ENCODE data around the gene MAL. TPM values are rescaled to one million over a fixed set of nuclear protein-coding genes. Genes with fewer than 3 reads are reported as not detected.

The MAL gene
- total RNA-seq, 1 donor from 2014 or later: not detected

DNA sequence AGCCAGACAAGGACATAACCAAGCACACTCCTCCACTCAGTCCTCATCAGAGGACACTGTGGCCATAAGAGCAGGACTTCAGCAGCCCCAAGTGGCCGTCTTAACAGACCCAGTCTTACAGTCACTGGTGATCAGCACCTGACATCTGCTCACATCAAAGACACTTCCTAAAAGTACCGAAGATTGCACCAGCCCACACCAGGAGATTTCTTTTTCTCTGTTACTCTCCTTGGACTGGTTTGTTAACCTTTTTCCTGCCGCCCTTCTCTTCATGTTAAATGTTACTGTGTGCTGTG, 52.0 kb downstream of the MAL start:
- Mint-ChIP-seq H3K9me3 (ENCODE audit: unreplicated experiment) (no peaks in the 10 kb centered on the region), H3K27ac (ENCODE audit: unreplicated experiment) (no peak overlapping the region), H3K4me3 (ENCODE audit: unreplicated experiment) (peak overlapping the region; percentile 52), H3K27me3 (ENCODE audit: unreplicated experiment) (peaks cover 10% of the 10 kb centered on the region), H3K4me1 (ENCODE audit: unreplicated experiment) (no peaks in the 10 kb centered on the region), H3K36me3 (ENCODE audit: low read depth, unreplicated experiment) (no peaks in the 10 kb centered on the region)
- no peak for DNase-seq (ENCODE audit: low spot score)
- TF ChIP-seq, protein P1, sequence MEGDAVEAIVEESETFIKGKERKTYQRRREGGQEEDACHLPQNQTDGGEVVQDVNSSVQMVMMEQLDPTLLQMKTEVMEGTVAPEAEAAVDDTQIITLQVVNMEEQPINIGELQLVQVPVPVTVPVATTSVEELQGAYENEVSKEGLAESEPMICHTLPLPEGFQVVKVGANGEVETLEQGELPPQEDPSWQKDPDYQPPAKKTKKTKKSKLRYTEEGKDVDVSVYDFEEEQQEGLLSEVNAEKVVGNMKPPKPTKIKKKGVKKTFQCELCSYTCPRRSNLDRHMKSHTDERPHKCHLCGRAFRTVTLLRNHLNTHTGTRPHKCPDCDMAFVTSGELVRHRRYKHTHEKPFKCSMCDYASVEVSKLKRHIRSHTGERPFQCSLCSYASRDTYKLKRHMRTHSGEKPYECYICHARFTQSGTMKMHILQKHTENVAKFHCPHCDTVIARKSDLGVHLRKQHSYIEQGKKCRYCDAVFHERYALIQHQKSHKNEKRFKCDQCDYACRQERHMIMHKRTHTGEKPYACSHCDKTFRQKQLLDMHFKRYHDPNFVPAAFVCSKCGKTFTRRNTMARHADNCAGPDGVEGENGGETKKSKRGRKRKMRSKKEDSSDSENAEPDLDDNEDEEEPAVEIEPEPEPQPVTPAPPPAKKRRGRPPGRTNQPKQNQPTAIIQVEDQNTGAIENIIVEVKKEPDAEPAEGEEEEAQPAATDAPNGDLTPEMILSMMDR (IDR thresholded peaks at IDR 0.05; ENCODE audit: unreplicated experiment): no peak

DNA sequence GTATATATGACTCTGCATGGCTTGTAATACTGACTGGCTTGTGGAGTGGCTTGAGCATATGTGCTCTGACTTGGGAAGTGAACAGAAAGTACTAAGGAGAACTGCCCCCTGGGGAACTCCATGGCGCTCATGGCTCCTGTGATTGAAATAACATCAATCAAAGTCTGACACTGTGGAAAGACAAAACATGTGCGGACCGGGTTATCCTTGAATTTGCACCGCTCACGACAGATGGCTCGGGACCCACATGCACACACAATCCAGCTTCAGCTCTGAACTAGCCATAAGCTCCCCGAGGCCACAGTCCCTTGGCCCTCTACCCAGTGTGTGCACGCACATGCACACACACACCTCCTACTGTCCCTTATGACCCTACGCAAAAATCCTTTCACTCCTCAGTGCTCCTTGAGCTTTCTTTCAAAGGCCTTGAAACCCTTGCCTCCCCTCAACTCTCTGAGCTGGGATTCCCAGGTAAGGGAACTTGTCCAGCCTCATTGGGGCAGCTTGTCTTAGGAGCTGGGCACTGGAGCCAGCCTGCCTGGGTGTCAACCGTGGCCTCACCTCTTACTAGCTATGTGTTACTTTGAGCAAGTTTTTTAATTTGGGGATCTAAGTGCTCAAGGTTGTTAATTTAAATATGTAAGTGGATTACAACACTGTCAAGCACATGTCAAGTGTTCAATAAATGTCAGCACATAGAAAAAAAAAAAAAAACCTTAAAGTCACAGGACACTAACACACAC, 52.5 kb downstream of the MAL start:
- no peak for DNase-seq (ENCODE audit: low spot score)
- peaks cover 10% of the 10 kb centered on the region for H3K27me3 Mint-ChIP-seq (ENCODE audit: unreplicated experiment)
- no peak overlapping the region for H3K27ac Mint-ChIP-seq (ENCODE audit: unreplicated experiment)
- H3K36me3 Mint-ChIP-seq (ENCODE audit: low read depth, unreplicated experiment): no peaks in the 10 kb centered on the region
- H3K9me3 Mint-ChIP-seq (ENCODE audit: unreplicated experiment): no peaks in the 10 kb centered on the region
- H3K4me3 Mint-ChIP-seq (ENCODE audit: unreplicated experiment): no peak overlapping the region
- H3K4me1 Mint-ChIP-seq (ENCODE audit: unreplicated experiment): no peaks in the 10 kb centered on the region
- TF ChIP-seq, protein P1 (IDR thresholded peaks at IDR 0.05; ENCODE audit: unreplicated experiment): no peak

DNA sequence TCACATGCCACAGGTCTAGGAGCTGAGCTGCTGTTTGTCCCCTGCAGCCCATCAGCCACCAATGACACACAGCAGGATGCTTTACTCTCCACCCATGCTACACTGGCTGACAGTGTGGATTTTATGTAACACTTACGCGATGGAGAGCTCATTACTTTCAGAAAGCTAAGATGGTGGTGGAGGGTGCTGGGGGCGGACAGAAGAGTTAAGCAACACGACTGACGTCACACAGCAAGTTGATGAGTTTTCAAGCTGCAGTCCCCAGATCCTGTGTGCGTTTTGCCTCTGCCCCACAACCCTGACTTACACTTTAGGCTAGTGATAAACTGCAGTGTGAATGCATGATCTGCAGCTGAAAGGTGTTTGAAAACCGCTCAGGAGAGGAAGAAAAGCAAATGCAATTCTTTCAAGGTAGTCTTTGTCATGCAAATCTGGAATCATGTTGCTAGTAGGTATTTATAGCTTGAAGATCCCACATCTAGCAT, 53.7 kb downstream of the MAL start:
- DNase-seq (ENCODE audit: low spot score): no peak
- Mint-ChIP-seq H3K27me3 (ENCODE audit: unreplicated experiment) (peaks cover 10% of the 10 kb centered on the region), H3K4me3 (ENCODE audit: unreplicated experiment) (no peak overlapping the region), H3K27ac (ENCODE audit: unreplicated experiment) (no peak overlapping the region), H3K36me3 (ENCODE audit: low read depth, unreplicated experiment) (no peaks in the 10 kb centered on the region), H3K9me3 (ENCODE audit: unreplicated experiment) (no peaks in the 10 kb centered on the region), H3K4me1 (ENCODE audit: unreplicated experiment) (no peaks in the 10 kb centered on the region)
- TF ChIP-seq, protein P1 (IDR thresholded peaks at IDR 0.05; ENCODE audit: unreplicated experiment): no peak

DNA sequence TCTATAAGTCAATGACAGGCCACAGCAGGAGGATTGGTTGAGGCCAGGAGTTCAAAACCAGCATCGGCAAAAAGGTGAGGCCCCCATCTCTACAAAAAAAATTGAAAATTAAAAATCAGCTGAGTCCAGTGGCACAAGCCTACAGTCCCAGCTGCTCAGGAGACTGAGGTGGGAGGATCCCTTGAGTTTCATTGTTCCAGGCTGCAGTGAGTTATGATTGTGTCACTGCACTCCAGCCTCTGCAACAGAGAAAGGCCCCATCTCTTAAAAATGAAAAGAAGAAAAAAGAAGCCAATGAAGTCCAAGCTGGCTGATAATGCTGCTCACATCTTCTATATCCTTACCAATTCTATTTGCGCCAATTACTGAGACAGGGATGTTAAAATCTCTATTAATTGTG, 57.0 kb downstream of the MAL start:
- Mint-ChIP-seq H3K27me3 (ENCODE audit: unreplicated experiment) (peaks cover 5% of the 10 kb centered on the region), H3K4me3 (ENCODE audit: unreplicated experiment) (no peak overlapping the region), H3K9me3 (ENCODE audit: unreplicated experiment) (no peaks in the 10 kb centered on the region), H3K4me1 (ENCODE audit: unreplicated experiment) (no peaks in the 10 kb centered on the region), H3K36me3 (ENCODE audit: low read depth, unreplicated experiment) (peaks cover 19% of the 10 kb centered on the region), H3K27ac (ENCODE audit: unreplicated experiment) (no peak overlapping the region)
- TF ChIP-seq, protein P1 (IDR thresholded peaks at IDR 0.05; ENCODE audit: unreplicated experiment): no peak
- no peak for DNase-seq (ENCODE audit: low spot score)

DNA sequence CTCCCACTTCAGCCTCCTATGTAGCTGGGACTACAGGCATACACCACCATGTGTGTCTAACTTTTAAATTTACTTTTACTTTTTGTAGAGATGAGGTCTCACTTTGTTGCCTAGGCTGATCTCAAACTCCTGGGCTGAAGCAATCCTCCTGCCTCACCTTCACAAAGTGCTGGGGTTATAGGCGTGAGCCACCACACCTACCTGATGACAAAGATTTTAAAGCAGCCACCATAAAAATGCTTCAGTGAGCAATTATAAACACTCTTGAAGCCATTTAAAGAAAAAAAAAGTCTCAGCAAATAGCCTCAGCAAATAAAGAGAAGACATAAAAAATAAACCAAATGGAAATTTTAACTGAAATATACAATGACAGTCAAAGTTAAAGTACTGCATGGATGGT, 60.5 kb downstream of the MAL start:
- peaks cover 2% of the 10 kb centered on the region for H3K4me1 Mint-ChIP-seq (ENCODE audit: unreplicated experiment)
- no peak for DNase-seq (ENCODE audit: low spot score)
- H3K27ac Mint-ChIP-seq (ENCODE audit: unreplicated experiment): no peak overlapping the region
- H3K9me3 Mint-ChIP-seq (ENCODE audit: unreplicated experiment): no peaks in the 10 kb centered on the region
- TF ChIP-seq, protein P1 (IDR thresholded peaks at IDR 0.05; ENCODE audit: unreplicated experiment): no peak
- no peak overlapping the region for H3K4me3 Mint-ChIP-seq (ENCODE audit: unreplicated experiment)
- peaks cover 28% of the 10 kb centered on the region for H3K36me3 Mint-ChIP-seq (ENCODE audit: low read depth, unreplicated experiment)
- H3K27me3 Mint-ChIP-seq (ENCODE audit: unreplicated experiment): peaks cover 2% of the 10 kb centered on the region

Measured in endothelial cell (in vitro differentiated cells).